Panc1 (cell line): ENCODE data around the gene SLC7A4. TPM values are rescaled to one million over a fixed set of nuclear protein-coding genes. Genes with fewer than 3 reads are reported as not detected.

Experiments used
- ATAC-seq: fragments of 200-7000 bp; cut with Tn5 transposase; 2 replicates; pipeline ENCODE4 v1.9.1; 2020; ENCODE audit warnings: mild to moderate bottlenecking, moderate library complexity
- BruUV-seq: library from RNA; stranded (reverse); fragments of 400-500 nt; replicated peaks from 2 replicates; lab custom pipeline; 2021; lab: Mats Ljungman, UMichigan
- CTCF ChIA-PET: fragments of 300-600 bp; sonication (Branson Sonifier 250); formaldehyde crosslinking; loops from one replicate; lab custom pipeline; 2022; ENCODE audit warnings: antibody characterized with exemption; lab: Charles Lee
- POLR2A ChIA-PET: fragments of 300-600 bp; sonication (Branson Sonifier 250); formaldehyde crosslinking; loops from one replicate; lab custom pipeline; 2022; ENCODE audit warnings: antibody characterized with exemption; lab: Charles Lee
- DNase-seq: peaks from one replicate; pipeline ENCODE4 v3.0.0-alpha.2; 2010; ENCODE audit warnings: low read depth, low spot score
- H3K27ac ChIP-seq: 2 replicates; pipeline ENCODE4 v1.5.1; 2011; ENCODE audit warnings: mild to moderate bottlenecking, low read length, inconsistent platforms
- H3K27me3 ChIP-seq: fragments of 200-500 bp; sonication (Bioruptor generic); 2 replicates; pipeline ENCODE4 v1.6.0; 2014; ENCODE audit warnings: low read length, inconsistent platforms; ENCODE audit not compliant: control insufficient read depth, insufficient read depth
- H3K36me3 ChIP-seq: fragments of 200-500 bp; sonication (Bioruptor generic); 2 replicates; pipeline ENCODE4 v1.5.1; 2014; ENCODE audit warnings: inconsistent platforms, mild to moderate bottlenecking, low read length, moderate library complexity; ENCODE audit not compliant: control insufficient read depth, insufficient read depth
- H3K4me1 ChIP-seq: 2 replicates; pipeline ENCODE4 v1.5.1; 2011; ENCODE audit warnings: inconsistent platforms, mild to moderate bottlenecking, low read length, moderate library complexity; ENCODE audit not compliant: control insufficient read depth, insufficient read depth
- H3K4me3 ChIP-seq, 2 experiments: 2 replicates each; pipeline ENCODE4 v1.5.1; 2011 to 2012; ENCODE audit warnings: low read depth in 2 of 2, low read length in 2 of 2, mild to moderate bottlenecking in 2 of 2, inconsistent platforms in 1 of 2, moderate library complexity in 1 of 2
- H3K9me3 ChIP-seq: fragments of 200-500 bp; sonication (Bioruptor generic); 2 replicates; pipeline ENCODE4 v1.5.1; 2014; ENCODE audit warnings: low read depth, mild to moderate bottlenecking, inconsistent platforms, low read length, moderate library complexity; ENCODE audit not compliant: control insufficient read depth, insufficient read depth
- CTCF ChIP-seq: fragments of 450-650 bp; IDR thresholded peaks from 2 replicates; pipeline ENCODE4 v1.5.1; 2017; ENCODE audit warnings: mild to moderate bottlenecking
- POLR2AphosphoS5 ChIP-seq: IDR thresholded peaks from 2 replicates; pipeline ENCODE4 v1.6.1; 2012; ENCODE audit warnings: mild to moderate bottlenecking, low read depth, low read length, moderate library complexity
- REST ChIP-seq, 2 experiments: IDR thresholded peaks; 2 replicates each; pipeline ENCODE4 v1.6.1; 2011 to 2012; ENCODE audit warnings: low read depth in 2 of 2, control low read depth in 1 of 2, low read length in 1 of 2, mild to moderate bottlenecking in 1 of 2, moderate library complexity in 1 of 2; ENCODE audit not compliant: insufficient read depth in 1 of 2
- SIN3A ChIP-seq: IDR thresholded peaks from 2 replicates; pipeline ENCODE4 v1.6.1; 2012; ENCODE audit warnings: low read depth, mild to moderate bottlenecking, low read length, moderate library complexity, borderline replicate concordance; ENCODE audit not compliant: insufficient read depth
- TCF7L2 ChIP-seq: IDR thresholded peaks from 2 replicates; pipeline ENCODE4 v1.6.1; 2011; ENCODE audit warnings: mild to moderate bottlenecking, low read depth, low read length, inconsistent platforms
- in situ Hi-C: cut with HindIII; loops from 2 replicates; pipeline ENCODE4 v1.10.0; 2016; ENCODE audit warnings: low sequenced_read_pairs, low pct_unique_long_range_greater_than_20kb
- intact Hi-C: fragments of 100-400 bp; cut with micrococcal nuclease; formaldehyde crosslinking; loops from one replicate; pipeline ENCODE4 v1.10.0; 2022; ENCODE audit not compliant: unreplicated experiment
- total RNA-seq: library from RNA; stranded (reverse); gene quantifications from one replicate; pipeline ENCODE4 v1.2.1, GENCODE V29; 2021; ENCODE audit not compliant: unreplicated experiment

Gene SLC7A4
- total RNA-seq, 1 experiment from 2014 or later: not detected

GRCh38 chr22:20979940-20980453, 52.4 kb downstream of the SLC7A4 start:
- intact Hi-C loops: no loop called here
- no TSS peak for BruUV-seq
- no peak for ATAC-seq

GRCh38 chr22:20979243-20979809, 53.0 kb downstream of the SLC7A4 start:
- in situ Hi-C loops: no loop called here
- H3K4me3 ChIP-seq: no peak overlapping the region

More at GRCh38 chr22:20979940-20980453, 52.4 kb downstream of the SLC7A4 start:
- POLR2A ChIA-PET: no interaction called here
- no peak for TF ChIP-seq CTCF
- TF ChIP-seq TCF7L2: no peak
- no peak for TF ChIP-seq REST (IDR thresholded peaks at IDR 0.05; ENCODE audit: insufficient read depth in 1 of 2, low read depth in 2 of 2, low read length in 1 of 2)
- TF ChIP-seq POLR2AphosphoS5: no peak
- no peak for TF ChIP-seq SIN3A
- Histone ChIP-seq H3K9me3 (no peaks in the 10 kb centered on the region), H3K4me1 (0 out of 2 replicates have a peak, but pooled peaks cover 3% of the 10 kb centered on the region), H3K36me3 (no peaks in the 10 kb centered on the region; the same call in 1 of the 2 replicates), H3K27me3 (no peaks in the 10 kb centered on the region), H3K27ac (no peak overlapping the region), H3K4me3 (no peak overlapping the region)
- DNase-seq: no peak
- in situ Hi-C loops: no loop called here
- CTCF ChIA-PET: no interaction called here

More at GRCh38 chr22:20979243-20979809, 53.0 kb downstream of the SLC7A4 start:
- H3K4me1 ChIP-seq: 0 out of 2 replicates have a peak, but pooled peaks cover 3% of the 10 kb centered on the region
- H3K27me3 ChIP-seq: no peaks in the 10 kb centered on the region
- H3K27ac ChIP-seq: no peak overlapping the region
- ChIA-PET POLR2A (no interaction called here), CTCF (no interaction called here)
- BruUV-seq: no TSS peak
- no peak for DNase-seq
- no peak for ATAC-seq
- intact Hi-C loops: no loop called here
- H3K9me3 ChIP-seq: no peaks in the 10 kb centered on the region
- TF ChIP-seq POLR2AphosphoS5: no peak
- no peak for TF ChIP-seq REST (IDR thresholded peaks at IDR 0.05; ENCODE audit: insufficient read depth in 1 of 2, low read depth in 2 of 2, low read length in 1 of 2)
- no peak for TF ChIP-seq SIN3A
- TF ChIP-seq TCF7L2: no peak
- TF ChIP-seq CTCF: no peak
- H3K36me3 ChIP-seq: no peaks in the 10 kb centered on the region; the same call in 1 of the 2 replicates
